HG02885 (cell line): Measurements from ENCODE around the gene JRKL.
"Not testable (repeated sequence)": the region's sequence is repeated elsewhere in the genome, so short reads cannot be mapped to it uniquely, and the experiment has no call there.

ENCODE experiments used
- ATAC-seq: cut with Tn5 transposase; IDR thresholded peaks from one replicate; pipeline ENCODE4 v1.9.1; 2021; ENCODE audit warnings: mild to moderate bottlenecking; ENCODE audit not compliant: unreplicated experiment, poor library complexity

JRKL gene

DNA sequence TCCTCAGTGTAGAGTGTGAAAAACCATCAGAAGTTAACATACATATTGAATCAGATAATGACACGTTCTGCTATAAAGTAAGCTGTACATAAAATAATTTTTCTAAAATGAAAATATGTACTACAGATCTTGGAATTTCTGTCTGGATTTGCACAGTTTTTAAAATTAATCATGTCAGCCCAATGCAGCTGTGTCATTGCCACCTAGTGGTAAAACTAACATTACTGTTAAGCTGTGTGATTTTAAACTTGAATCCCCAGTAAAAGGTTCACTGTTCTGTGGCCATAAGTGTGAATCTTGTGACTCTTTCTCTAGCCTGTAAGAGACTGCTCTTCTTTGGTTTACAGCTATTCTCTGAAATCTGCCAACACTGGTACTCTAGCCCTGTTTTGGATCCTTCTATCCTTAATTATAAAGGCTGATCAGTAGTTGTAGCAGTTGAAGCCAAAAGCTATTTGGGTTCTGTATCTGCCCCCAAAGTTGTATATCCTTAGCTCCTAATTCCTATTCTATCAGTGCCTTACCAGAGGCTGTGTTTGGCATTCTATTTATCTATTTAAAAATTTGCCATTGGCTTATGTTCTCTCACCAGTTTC lies 4.0 kb downstream of the JRKL start:
- ATAC-seq = peak; percentile 13

DNA sequence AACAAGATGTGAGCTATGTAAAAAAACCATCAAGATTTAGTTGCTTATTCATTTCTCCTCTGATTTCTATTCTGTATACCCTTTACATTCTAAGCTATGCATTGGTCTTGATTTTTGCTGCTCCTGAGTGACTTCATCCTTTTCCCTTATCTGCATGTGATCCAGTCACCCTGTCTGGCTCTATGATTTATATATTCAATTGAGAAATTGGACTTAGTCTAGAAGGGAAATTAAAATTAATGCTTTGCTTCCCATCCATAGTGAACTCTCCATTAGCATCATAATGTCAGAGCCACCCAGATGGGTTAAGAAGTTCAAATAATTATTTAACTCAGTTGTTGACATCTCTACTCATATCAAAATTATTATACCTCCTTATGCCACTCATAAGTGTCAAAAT lies 5.0 kb downstream of the JRKL start:
- ATAC-seq = no peak

DNA sequence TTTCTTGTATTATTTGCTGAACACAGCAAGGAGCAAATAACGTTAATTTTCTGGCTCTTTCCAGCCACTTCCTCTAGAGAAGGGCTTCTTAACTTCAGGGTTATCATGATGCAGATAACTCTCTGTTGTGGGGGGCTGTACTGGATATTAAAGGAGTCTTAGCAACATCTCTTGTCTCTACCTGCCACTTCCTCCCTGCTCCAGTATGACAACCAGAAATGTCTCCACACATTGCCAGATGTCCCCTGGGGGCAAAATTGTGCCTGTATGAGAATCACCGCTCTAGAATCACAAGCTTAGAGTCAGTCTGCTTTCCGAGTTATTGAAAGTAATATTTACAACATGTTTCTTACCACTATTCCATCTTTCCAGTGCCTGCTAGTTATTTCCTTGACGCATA lies 6.8 kb downstream of the JRKL start:
- no peak for ATAC-seq

DNA sequence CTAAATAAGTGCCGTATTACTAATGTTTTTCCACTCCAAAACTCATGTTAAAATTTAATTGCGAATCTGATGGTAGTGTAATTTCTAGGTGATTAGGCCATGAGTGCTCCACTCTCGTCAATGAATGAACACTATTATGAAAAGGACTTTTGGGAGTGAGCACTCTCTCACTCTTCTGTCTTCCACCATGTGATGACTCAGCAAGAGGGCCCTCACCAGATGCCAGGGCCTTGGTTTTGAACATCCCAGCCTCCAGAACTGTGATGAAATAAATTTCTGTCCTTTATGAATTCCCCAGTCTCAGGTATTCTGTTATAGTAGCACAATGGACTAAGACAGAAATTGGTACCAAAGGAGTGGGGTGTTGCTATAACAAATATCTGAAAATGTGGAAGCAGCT lies 8.1 kb downstream of the JRKL start:
- ATAC-seq = no peak

DNA sequence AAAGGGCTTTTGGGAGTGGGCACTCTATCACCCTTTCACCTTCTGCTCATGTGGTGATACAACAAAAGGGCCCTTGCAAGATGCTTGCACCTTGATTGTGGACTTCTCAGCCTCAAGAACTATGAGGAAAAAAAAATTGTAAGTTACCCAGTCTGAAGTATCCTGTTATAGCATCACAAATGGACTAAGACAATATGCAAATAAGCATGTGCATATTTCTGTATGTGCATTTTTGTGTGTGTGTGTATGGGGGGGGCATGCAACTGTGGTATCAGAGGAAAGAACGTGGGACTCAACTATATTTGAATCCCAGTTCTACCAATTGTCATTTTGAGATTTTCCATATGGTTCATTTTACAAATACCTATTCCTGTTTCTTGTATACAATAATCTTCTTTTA lies 10.9 kb downstream of the JRKL start:
- ATAC-seq = no peak

DNA sequence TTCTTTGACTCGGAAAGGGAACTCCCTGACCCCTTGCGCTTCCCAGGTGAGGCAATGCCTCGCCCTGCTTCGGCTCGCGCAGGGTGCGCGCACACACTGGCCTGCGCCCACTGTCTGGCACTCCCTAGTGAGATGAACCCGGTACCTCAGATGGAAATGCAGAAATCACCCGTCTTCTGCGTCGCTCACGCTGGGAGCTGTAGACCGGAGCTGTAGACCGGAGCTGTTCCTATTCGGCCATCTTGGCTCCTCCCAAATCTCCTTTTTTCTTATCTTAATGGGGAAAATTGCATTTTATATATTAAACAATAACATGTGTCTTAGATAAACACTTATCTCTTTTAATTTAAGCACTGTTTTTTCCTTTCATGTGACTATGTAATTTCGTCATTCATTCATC lies 21.6 kb downstream of the JRKL start:
- not testable (repeated sequence) for ATAC-seq

DNA sequence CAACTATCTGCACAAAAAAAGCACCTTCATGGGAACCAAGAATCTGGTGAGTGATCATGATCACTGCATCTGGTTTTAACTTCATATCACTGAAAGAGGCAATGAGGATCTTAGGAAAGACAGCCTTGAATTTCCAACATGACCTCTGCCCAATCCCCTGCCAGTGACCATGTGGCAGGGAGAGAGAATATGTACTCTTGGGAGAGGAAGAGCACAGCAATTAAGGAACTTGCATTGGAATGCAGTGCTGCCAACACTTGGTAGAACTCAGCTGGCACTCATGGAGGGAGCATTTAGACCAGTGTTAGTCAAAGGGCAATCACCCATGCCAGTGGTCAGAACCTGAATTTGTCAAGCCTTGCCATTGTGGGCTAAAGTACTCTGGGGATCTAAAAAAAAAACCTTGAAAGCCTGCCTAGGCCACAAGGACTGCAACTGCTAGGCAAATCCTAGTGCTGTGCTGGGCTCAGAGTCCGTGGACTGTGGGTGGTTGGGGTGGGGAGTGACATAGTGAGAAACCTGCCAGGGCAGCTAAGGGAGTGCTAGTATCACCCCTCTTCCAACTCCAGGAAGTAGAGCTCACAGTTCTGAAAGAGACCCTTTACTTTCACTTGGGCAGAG lies 23.1 kb downstream of the JRKL start:
- no peak for ATAC-seq

DNA sequence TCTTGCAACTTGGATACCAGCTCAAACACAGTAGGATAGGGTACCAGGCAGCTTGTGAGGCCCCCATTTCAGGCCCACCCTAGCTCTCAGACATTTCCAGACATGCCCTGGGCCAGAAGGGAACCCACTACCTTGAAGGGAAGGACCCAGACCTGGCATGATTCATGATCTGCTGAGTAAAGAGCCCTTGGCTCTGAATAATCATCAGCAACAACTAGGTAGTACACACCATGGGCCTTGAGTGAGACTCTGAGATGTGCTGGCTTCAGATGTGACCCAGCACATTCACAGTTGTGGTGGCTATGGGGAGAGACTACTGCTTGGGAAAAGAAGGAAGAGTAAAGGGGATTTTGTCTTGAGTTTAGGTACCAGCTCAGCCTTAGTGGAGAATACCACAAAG lies 23.6 kb downstream of the JRKL start:
- no peak for ATAC-seq

DNA sequence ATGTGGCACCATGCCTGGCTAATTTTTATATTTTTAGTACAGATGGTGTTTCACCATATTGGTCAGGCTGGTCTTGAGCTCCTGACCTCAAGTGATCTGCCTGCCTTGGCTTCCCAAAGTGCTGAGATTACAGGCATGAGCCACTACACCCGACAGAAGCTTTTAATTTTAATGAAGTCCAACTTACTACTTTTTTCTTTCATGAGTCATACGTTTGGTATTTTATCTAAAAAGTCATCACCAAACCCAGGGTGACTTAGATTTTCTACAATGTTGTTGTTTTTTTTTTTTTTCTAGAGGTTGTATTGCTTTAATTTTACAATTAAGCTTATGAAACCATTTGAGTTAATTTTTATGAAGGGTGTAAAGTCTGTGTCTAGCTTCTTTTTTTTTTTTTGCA lies 34.9 kb downstream of the JRKL start:
- no peak for ATAC-seq

DNA sequence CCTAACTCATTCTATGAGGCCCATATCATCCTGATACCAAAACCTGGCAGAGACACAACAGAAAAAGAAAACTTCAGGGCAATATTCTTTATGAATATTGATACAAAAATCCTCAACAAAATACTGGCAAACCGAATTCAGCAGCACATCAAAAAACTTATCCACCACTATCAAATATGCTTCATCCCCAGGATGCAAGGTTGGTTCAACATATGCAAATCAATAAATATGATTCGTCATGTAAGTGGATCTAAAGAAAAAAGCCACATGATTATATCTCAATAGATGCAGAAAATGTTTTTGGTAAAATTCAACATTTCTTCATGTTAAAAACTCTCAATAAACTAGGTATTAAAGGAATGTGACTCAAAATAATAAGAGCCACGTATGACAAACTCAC lies 40.9 kb downstream of the JRKL start:
- no peak for ATAC-seq

DNA sequence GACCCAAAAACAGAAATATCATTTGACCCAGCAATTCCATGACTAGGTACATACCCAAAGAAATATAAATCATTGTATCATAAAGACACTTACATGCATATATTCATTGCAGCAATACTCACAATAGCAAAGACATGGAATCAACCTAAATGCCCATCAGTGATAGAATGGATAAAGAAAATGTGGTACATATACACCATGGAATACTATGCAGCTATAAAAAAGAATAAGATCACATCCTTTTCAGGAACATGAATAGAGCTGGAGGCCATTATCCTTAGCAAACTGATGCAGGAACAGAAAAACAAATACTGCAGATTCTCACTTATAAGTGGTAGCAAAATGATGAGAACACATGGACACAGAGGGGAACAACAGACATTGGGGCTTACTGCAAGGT lies 42.8 kb downstream of the JRKL start:
- ATAC-seq = not testable (repeated sequence)
